GM04503 (cell line): ENCODE measurements around the gene RDH12.

Experiments used
- DNase-seq: peaks from one replicate; pipeline ENCODE4 v3.0.0-alpha.2; 2012; ENCODE audit warnings: low read depth

RDH12 gene

GRCh38 chr14:67749341-67750084, 47.8 kb downstream of the RDH12 start:
- no peak for DNase-seq

DNA sequence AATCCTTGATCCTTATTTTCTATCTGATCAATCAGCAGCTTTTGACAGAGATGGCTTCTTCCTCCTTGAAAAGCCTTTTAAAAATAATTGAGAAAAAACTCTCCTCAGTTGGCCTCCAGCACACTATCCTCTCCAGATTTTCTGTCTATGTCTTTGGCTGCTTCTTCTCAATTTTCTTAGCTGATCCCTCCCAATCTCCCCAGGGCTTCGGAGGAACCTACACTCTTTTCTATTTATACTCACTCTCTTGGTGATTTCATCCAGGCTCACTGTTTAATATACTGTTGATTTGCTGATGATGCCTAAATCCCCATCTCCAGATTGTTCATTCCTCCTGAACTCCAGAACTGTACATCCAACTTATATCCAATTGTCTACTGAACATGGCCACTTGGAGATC, 54.8 kb downstream of the RDH12 start:
- DNase-seq, result no peak

- DNase-seq, result no peak
Observed at GRCh38 chr14:67757175-67757574, 55.5 kb downstream of the RDH12 start.

GRCh38 chr14:67759916-67760315, 58.2 kb downstream of the RDH12 start:
- DNase-seq, result no peak

GRCh38 chr14:67762051-67762450, 60.4 kb downstream of the RDH12 start:
- DNase-seq, result no peak

GRCh38 chr14:67763158-67763822, 61.6 kb downstream of the RDH12 start:
- DNase-seq, result no peak

DNA sequence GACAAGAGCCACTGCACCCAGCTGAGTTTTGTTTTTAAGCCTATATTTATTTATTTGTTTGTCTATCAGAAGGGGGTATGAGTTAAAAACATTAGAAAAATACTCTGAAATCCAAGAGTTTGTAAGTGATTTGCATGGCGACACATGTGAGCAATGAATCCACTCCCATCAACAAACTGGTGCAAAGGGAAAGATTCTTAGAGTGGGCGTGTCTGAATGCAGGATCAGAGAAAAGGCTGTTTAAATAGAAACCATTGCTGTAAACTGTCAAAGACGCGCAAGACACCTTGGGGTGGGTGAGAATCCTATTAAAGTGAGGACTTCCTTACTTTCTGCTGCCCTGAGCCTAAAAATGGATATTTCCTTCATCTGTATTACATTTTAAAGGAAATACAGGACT, 62.8 kb downstream of the RDH12 start:
- no peak for DNase-seq

DNA sequence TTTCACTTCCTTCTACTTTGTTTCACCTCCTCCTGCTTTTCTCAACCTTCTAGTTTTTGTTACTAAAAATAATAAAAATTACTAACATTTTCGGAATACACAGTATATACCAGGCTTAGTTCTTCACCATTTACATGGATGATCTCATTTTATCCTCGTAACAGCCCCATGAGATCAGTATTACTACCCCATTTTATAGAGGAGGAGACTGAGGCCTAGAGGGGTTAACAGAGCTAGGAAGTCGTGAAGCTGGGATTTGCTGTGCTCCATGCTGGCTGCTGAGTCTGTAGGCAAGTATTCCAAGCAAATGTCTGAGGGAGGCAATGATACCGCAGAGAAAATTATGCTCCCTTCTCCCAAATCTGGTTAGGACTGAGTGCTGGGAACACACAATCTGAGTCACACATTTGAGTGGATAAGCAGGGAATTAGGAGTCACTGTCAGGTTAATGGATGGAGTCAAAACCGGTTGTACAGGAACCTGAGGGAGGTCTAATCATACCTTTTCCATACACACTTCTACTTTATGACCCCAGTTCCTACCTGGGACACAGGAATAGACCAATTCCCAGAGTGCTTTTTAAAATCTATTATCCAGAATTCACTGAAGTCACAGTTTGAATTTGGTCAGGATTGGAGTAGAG, 63.6 kb downstream of the RDH12 start:
- DNase-seq, result no peak

DNA sequence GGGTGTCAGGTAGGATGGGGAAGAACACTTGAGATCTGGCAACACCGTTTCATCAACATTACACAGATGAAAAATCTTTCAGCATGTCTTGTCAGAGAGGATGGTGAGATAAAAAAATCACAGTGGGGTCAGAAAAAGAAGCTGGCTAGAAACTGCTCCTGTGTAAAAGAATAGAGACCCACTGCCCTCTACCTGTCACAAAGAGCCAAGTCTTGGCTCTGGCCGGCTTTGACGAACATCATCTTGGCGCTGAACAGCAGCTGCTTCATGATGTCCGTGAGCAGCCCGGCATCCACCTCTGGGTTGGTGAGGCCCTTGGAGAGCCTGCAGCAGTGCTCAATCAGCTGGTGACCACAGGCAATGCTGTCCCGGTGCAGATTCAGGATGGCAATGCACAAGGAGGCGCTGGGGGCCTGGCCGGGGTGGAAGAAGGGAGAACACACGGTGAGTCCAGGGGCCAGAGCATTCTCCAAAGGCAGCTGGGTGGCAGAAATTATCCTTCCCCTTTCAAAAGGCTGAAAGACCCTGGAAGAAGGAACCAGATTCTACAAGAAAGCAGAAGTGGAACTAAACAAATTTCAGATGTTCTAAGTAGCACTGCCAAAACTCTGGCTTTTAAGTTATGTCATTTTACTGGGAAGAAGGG, 64.5 kb downstream of the RDH12 start:
- DNase-seq, result no peak

- DNase-seq, result no peak
Observed at GRCh38 chr14:67768219-67768618, 66.5 kb downstream of the RDH12 start.

DNA sequence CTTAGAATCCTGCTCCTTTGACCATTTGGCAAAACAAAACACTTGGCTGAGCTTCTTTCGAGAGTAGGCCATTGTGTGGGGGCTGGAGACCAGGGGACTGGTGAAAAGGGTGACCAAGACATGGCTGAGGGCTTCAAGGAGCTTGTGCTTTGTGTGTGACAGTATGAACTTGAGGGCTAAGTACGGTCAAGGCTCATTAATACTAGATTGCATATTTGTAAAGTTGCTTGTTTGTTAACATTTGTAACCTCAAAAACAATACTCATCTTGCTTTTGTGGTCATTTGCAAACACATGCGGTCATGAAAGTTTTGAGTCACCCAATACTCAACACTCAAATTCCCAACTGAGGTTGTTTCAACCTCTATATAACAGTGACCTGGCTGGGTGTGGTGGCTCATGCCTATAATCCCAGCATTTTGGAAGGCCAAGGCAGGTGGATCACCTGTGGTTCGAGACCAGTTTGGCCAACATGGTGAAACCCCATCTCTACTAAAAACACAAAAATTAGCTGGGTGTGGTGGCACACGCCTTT, 72.2 kb downstream of the RDH12 start:
- no peak for DNase-seq

DNA sequence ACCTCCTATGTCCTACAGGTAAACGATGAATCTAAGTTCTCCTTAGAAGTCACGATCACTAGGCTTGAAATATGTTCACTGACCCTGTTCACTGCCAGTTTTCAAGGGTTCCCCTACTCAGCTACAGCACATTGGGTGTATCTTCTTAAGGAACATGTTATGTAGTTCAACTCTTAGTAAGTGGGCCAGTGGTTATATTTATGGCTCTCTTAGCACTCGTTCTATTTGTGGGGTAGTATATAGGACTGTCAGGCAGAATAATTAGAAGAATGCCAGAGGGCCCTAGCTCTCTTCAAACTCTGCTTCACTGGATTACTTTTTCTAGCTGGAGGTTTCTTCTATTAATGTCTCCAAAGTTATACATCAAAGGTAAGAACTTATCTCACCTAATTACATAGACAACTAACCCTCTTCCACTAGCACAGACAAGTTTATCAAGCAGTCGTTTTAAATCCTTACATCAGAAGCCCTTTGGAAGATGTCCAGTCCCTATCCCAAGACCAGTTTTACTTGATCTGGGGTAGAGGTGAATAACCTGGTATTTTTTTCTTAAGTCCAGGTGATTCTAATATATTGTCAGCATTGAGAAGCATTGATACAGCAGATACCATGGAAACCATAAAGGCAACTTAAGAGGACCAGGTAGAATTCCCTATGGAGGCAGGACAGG, 75.1 kb downstream of the RDH12 start:
- DNase-seq, result no peak

DNA sequence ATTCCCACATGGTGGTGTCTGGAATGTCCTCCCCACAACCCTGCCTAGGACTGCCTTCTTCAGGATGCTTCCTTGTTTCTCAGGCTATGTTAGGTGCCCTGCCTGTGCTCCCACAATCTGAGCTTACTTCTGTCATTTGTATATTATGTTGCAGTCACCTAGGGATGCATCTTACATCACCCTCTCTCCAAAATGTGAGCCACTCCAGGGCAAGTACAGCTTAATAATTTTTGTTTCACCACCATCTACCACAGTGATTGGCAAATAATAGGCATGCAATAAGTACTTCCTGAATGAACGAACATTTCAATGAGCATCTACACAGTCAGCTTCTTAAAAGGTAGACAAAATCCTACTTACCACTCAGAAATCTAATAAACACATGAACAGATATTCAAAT, 77.1 kb downstream of the RDH12 start:
- no peak for DNase-seq

DNA sequence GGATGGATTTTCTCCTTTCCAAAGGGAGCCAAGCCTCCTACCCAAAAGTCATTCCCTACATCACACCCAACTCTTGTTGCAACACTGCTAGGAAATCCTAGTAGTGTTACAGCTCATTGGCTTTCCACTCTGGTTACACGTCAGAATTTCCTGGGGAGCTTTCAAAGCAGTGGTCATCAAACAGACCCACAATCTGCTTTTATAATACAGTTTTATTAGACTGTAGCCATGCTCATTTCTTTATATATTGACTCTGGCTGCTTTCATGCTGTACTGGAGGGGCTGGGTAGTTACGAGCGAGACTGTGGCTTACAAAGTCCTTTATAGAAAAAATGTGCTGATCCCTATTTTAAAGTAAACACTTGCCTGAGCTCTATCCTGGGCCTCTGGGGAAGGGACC, 80.4 kb downstream of the RDH12 start:
- DNase-seq, result no peak
